GM21447 (cell line): ENCODE data around the gene FZD7.

Experiments used
- ATAC-seq: cut with Tn5 transposase; IDR thresholded peaks from one replicate; pipeline ENCODE4 v1.9.1; 2021; ENCODE audit not compliant: unreplicated experiment

Gene FZD7

DNA sequence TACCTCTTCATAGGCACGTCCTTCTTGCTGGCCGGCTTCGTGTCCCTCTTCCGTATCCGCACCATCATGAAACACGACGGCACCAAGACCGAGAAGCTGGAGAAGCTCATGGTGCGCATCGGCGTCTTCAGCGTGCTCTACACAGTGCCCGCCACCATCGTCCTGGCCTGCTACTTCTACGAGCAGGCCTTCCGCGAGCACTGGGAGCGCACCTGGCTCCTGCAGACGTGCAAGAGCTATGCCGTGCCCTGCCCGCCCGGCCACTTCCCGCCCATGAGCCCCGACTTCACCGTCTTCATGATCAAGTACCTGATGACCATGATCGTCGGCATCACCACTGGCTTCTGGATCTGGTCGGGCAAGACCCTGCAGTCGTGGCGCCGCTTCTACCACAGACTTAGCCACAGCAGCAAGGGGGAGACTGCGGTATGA lies 2.3 kb downstream of the FZD7 start:
- no peak for ATAC-seq

- no peak for ATAC-seq
Observed at GRCh38 chr2:202036601-202037037, 3.0 kb downstream of the FZD7 start.

GRCh38 chr2:202037086-202037485 lies 3.4 kb downstream of the FZD7 start:
- ATAC-seq: no peak

GRCh38 chr2:202038471-202039277 lies 5.0 kb downstream of the FZD7 start:
- no peak for ATAC-seq

GRCh38 chr2:202039278-202040078 lies 5.8 kb downstream of the FZD7 start:
- no peak for ATAC-seq

GRCh38 chr2:202040079-202040844 lies 6.6 kb downstream of the FZD7 start:
- ATAC-seq: no peak

GRCh38 chr2:202042444-202042843 lies 8.8 kb downstream of the FZD7 start:
- no peak for ATAC-seq

GRCh38 chr2:202043475-202043874 lies 9.8 kb downstream of the FZD7 start:
- ATAC-seq: no peak

DNA sequence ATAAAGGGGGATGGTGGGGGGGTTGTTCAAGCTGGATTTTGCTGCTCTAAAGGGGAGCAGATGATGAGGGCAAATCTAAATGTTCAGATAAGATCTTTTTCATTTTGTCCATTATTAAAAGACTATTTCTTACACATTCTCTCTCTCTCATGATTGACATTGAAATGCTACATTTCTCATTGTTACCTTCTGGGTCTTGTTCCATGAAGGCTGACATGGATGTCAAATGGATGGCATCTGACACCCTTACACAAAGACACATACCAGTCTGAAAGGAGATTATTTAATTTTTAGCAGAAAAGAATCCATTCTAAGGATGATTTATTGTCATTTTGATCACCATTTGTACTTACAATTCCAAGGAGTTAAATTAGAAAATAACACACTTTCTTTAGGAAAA lies 11.1 kb downstream of the FZD7 start:
- ATAC-seq: no peak

DNA sequence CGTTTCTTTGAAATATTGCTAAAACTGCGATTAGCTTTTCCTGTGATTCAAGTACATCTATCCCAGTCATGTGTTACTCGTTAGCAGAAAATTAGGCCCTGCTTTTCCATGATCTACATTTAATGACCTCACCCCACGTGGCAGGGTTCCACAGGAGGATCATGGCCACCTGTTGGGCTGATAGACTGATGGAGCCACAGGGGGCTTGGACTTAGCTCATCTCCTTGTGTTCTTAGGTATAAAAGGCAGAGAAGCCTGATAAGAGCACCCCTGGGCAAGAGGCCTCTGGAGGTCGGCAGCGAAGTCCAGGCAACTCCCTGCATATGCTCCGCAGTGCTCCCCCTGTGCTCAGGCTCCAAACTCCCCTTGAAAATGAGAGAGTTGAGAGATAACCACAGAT lies 12.9 kb downstream of the FZD7 start:
- ATAC-seq: no peak

GRCh38 chr2:202049092-202049728 lies 15.6 kb downstream of the FZD7 start:
- ATAC-seq: no peak

- ATAC-seq: no peak
Observed at GRCh38 chr2:202049840-202050239, 16.2 kb downstream of the FZD7 start.

DNA sequence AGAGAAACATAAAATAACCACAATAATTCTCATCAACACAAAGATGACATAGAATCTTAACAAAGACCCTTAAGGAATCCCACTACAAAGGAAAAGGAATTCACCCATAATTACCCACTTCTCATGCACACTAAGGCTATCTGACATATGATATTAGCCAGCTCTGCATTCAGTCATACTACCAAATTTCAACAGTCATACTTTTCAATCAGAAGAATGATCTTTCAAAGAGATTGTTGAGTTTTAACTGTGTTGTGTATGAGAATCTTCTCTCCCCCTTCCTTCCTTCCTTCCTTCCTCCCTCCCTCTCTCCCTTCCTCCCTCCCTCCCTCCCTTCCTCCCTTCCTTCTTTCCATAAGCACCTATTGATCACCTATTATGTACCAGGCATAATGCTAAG lies 17.0 kb downstream of the FZD7 start:
- ATAC-seq: no peak

DNA sequence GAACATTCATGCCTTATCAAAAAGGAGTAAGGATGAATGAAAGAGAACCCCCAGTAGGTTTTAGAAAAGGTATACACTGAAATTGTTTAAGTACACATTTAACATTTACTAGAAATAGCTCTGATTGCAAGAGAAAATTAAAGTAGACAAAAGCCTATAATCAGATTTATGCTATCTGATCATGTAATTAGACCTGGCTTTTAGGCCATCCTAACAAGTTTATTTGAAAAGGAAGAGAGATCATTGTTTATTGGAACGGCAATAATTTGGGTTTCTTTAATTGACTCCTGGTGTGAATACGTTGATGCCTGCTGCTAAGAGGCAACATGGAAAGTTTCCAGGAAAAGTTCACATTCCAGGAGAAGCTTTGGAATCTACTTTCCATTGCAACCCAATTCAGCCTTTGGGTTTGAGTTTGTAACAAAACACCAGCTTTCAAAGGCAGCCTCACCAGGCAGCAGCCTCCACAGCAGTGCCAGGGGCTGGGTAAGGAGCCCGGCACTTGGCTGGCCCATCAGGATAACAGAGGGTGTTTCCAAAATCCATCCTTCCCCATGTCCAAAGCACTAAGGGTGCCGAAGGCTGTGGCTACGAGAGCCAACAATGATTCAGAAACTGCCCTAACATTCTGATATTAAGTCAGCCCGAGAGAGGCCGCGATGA lies 18.0 kb downstream of the FZD7 start:
- ATAC-seq: no peak

- ATAC-seq: no peak
Observed at GRCh38 chr2:202052235-202052634, 18.6 kb downstream of the FZD7 start.

DNA sequence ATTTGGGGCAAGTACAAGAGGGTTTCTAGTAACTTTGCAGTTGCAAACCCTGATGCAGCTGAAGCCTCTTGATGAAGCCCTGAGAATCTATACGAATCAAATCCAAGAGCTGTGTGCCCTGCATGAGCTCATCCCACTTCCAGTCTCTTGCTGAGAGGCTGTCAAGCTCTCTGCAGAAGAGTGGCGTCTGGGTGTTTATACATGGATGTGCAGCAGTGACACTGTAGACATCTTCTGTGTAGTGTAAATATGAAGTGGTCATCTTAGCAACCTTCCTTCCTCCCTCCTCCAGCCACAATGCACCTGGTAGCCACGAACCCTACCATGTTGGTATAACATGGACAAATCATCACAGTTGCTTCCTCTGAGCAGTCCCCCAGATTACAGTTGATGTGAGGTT lies 21.0 kb downstream of the FZD7 start:
- no peak for ATAC-seq

- ATAC-seq: no peak
Observed at GRCh38 chr2:202056611-202057010, 23.0 kb downstream of the FZD7 start.

DNA sequence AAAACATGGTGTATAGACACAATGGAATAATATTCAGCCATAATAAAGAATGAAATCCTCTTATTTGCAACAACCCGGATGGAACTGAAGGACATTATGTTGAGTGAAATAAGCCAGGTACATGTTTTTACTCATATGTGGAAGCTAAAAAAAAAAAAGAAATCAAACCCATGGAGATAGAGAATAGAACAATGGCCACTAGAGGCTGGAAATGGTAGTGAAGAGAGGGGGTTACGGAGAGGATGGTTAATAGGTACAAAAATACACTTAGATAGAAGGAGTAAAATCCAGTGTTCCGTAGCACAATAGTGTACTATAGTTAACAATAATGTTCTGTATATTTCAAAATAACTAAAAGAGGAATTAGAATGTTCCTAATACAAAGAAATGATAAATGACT lies 26.6 kb downstream of the FZD7 start:
- no peak for ATAC-seq

- ATAC-seq: no peak
Observed at GRCh38 chr2:202061695-202062094, 28.0 kb downstream of the FZD7 start.

GRCh38 chr2:202064171-202064880 lies 30.7 kb downstream of the FZD7 start:
- no peak for ATAC-seq
